Lower leg skin (tissue), 3 donors: ENCODE measurements around the gene PSIP1.

Source experiments
- CTCF ChIP-seq, 3 donors: fragments of 450-650 bp; IDR thresholded peaks; one replicate each; pipeline ENCODE4 v1.5.1; 2016; ENCODE audit warnings: antibody characterized with exemption in 3 of 3, mild to moderate bottlenecking in 3 of 3, moderate library complexity in 2 of 3
- POLR2A ChIP-seq, 2 donors: fragments of 450-650 bp; IDR thresholded peaks; one replicate each; pipeline ENCODE4 v1.6.1; 2016 to 2017; ENCODE audit warnings: antibody characterized with exemption in 2 of 2, mild to moderate bottlenecking in 1 of 2, moderate library complexity in 1 of 2

GRCh38 chr9:15505921-15506320 lies 4.8 kb downstream of the PSIP1 start:
- TF ChIP-seq CTCF (IDR thresholded peaks at IDR 0.05) (no peak), POLR2A (IDR thresholded peaks at IDR 0.05) (no peak)
